HG03108 (cell line): ENCODE data around the gene CRTAC1.

ENCODE experiments used
- ATAC-seq: cut with Tn5 transposase; IDR thresholded peaks from one replicate; pipeline ENCODE4 v1.9.1; 2021; ENCODE audit warnings: moderate library complexity; ENCODE audit not compliant: unreplicated experiment

Gene CRTAC1

DNA sequence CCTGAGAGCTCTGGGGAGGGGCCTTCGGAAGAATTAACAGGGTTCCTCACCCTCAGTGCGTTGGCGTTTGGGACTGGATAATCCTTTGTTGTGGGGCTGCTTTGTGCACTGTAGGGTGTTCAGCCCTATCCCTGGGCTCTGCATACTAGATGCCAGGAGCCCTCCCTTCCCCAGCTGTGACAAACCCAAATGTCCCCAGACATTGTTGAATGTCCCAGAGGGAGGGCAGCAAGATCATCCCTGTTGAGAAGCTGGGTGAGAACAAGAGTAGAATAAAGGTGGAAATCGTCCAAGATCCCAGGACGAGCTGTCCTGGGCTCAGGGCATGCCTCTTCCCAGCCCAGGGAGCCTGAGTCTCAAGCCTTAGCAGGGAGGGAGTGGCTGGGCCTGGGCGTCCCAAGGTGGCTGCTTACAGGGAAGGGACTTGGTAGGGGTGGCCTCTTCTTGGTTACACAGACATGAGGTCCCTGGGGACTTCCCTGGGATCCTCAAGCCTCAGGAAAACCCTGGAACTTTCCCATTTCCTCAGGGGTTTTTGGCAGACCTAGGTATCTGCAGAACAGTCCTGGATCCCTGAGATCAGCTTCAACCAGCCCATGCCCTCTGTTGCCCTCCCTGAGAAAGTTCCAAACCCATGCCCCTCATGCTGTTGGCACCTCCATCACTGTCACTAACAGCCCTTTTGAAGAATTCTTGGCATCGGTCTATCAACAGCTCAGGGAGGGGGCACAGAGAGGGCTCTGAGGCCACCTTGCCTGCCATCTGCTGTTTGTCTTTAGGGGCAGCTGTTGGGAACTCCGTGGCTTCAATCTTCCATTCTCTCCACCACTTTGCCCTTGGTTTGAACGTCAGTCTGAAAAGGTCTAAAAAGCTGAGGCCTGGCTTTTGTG is 127.0 kb downstream of the CRTAC1 start:
- no peak for ATAC-seq

- no peak for ATAC-seq
Observed at GRCh38 chr10:97901381-97901780, 129.0 kb downstream of the CRTAC1 start.

GRCh38 chr10:97898429-97898828 is 132.0 kb downstream of the CRTAC1 start:
- no peak for ATAC-seq

DNA sequence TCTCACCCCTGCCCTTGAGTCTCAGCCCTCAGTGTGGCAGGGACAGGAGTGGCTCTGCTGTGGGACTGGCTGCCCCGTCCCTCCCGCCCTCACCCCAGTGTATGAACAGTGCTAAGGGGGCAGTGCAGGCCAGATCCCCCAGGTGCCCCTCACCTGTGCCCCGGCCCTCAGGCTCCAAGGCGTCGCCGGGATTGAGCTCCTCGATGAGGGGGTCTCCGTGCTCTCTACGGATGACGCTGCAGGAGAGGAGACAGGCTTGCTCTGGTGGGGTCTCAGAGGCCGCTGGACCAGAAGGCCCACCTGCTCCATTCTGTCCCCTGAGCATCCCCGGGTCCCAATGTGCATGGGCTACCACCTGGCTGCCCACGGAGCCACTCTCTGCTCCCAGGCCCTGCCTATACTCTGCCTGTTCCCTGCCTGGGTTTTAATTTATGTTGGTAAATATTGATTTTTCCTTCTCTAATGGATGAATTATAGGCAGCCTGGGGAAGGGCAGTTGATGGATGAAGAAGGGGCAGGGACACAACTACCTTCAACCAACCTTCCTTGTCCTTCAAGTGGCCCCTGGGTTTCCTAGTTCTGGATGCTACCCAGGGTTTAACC is 133.6 kb downstream of the CRTAC1 start:
- ATAC-seq: no peak

GRCh38 chr10:97895915-97896314 is 134.5 kb downstream of the CRTAC1 start:
- no peak for ATAC-seq

DNA sequence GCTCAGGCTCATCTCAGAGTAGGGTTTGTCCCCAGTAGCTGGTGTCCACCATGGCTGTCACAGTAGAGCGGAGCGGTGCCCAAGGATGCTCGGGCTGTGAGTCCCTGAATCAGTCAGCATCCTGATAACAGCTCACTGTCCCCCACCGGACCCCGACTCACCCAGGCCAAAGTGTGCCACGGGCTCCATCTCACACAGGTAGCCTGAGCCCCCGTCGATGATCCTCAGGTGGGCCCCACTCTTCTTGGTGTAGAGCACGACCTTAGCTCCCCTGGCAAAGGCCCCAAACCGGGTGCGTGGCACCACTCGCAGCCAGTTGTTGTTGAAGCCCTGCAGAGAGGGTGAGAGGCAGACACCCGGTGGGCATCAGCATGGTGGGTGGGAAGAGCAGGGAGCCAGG is 135.3 kb downstream of the CRTAC1 start:
- ATAC-seq: no peak

DNA sequence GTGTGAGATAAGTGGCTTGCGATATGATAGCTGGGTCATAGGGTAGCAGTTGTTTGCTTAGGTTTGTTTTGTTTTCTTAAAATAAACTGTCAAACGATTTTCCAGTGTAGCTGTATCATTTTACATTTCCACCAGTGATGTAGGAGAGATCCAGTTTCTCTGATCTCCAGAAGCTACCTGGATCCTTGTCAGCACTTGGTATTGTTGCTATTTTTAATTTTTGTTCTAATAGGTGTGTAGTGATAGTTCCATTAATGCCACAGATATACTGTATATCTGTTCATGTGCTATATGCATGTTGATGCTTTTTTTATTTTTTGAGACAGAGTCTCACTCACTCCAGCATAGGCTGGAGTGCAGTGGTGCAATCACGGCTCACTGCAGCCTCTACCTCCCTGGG is 136.3 kb downstream of the CRTAC1 start:
- ATAC-seq: no peak

- ATAC-seq: no peak
Observed at GRCh38 chr10:97892939-97893338, 137.5 kb downstream of the CRTAC1 start.

GRCh38 chr10:97892506-97892905 is 137.9 kb downstream of the CRTAC1 start:
- ATAC-seq: no peak

GRCh38 chr10:97891497-97892167 is 138.8 kb downstream of the CRTAC1 start:
- no peak for ATAC-seq

DNA sequence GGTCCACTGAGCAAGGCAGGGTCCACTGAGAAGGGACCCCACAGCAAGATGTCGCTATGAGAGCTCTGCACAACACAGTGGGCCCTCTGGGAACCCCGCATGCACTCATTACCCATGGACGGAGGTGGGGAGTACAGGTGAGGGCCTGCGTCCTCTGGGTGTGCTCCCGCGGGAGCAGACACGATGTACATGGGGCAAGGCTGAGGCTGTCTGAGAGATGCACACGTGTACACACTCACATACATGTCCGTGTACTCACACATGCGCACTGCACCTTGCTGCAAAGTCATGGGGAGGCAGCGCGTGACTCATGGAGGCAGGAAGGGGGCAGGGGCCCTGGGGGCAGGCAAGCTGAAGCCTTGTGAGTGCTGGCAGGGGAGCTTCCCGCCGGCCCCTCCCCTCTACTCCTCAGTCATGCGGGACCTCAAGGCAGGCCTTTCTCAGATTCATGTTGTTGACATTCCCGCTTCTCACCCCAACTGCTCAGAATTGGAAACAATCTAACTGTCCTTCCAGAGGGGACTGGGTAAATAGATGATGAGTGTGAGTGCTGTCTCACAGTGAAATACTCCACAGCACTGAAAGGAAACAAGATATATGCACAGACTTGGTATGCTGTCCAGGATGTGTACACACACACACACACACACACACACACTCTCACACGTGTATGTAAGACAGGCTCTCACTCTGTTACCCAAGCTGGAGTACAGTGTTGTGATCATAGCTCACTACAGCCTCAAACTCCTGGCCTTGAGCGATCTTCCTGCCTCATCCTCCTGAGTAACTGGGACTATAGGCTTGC is 140.8 kb downstream of the CRTAC1 start:
- ATAC-seq: no peak

GRCh38 chr10:97888641-97889262 is 141.7 kb downstream of the CRTAC1 start:
- no peak for ATAC-seq

DNA sequence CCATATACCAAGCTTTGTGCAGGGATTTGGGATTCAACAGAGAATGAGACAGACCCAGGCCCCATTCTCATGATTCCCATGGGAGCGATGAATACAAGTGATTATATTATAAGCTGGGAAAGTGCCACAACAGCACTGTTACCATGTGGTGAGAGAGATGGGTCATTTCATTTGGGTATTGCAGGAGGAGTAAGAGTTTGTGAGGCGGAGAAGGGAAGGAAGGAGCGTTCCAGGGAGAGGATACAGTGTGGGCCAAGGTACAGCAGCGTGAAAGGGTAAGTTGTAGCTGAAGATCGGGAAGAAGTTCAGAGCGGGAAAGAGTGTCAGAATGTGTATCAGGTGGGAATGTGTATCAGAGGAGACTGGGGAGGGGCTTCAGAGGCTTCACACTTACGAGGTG is 142.3 kb downstream of the CRTAC1 start:
- no peak for ATAC-seq

DNA sequence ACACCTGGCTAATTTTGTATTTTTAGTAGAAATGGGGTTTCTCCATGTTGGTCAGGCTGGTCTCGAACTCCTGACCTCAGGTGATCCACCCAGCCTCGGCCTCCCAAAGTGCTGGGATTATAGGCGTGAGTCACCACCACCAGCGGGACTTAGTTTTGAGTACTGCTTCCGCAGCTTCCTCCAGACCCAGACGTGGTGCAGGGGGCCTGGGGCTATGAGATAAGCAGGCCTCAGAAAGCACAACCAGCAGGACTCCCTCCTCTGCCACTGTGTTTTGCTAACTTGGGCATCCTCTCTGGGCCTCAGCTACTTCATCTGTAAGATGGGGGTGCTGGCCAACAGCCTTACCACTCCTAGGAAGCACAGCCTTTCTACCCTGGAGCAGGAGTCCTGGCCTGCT is 143.0 kb downstream of the CRTAC1 start:
- ATAC-seq: no peak

GRCh38 chr10:97886286-97886685 is 144.1 kb downstream of the CRTAC1 start:
- ATAC-seq: no peak

DNA sequence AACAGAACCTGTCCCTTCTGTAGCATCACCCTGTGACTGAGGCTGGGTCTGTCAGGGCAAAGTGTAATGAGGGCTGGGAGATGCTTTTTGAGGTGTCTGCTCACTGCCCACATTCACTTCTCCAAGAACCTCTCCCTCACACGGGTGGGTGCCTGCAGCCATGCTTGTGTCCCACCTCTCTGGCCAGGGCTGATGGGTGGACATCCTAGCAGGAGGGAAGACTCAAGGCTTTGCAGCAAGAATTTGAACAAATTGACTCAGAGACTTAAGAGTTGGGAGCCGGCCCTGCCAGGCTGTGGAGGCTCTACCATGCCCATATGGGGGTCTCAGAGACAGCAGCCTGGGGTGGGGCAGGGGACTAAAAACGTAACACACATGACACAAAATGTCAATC is 147.3 kb downstream of the CRTAC1 start:
- ATAC-seq: no peak

GRCh38 chr10:97882142-97883091 is 148.0 kb downstream of the CRTAC1 start:
- ATAC-seq: no peak

DNA sequence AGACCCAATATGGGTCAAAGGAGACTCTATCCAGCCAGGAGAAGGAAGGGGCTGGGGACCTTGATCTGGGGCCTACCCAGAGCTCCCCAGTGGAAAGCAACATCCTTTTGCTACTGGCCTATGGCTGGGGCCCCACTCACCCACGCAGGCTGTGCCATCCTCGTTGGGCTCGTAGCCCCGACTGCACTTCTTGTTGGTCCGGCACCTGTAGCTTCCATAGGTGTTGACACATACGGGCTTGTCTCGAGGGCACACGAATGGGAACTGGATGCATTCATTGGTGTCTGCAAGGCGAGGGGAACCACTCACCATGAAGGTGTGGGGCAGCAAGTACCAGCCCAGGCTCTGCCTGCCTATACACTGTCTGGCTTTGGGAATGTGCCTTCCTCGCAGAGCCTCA is 150.3 kb downstream of the CRTAC1 start:
- no peak for ATAC-seq

GRCh38 chr10:97879241-97879640 is 151.2 kb downstream of the CRTAC1 start:
- no peak for ATAC-seq

GRCh38 chr10:97876402-97876801 is 154.0 kb downstream of the CRTAC1 start:
- no peak for ATAC-seq
